Stimulated activated CD4-positive, alpha-beta T cell treated with anti-CD3 and anti-CD28 coated beads, Interleukin-15, amount 100 ng/mL, for 48 hours (primary cell): Measurements from ENCODE around the gene SLC43A2.

Experiments
- DNase-seq, 2 donors: peaks; one replicate each; pipeline ENCODE4 v3.0.0-alpha.2; 2020; ENCODE audit warnings: low read depth in 2 of 2

SLC43A2 gene

GRCh38 chr17:1623057-1623630 lies 5.5 kb downstream of the SLC43A2 start:
- DNase-seq: no peak

GRCh38 chr17:1621273-1621954 lies 7.2 kb downstream of the SLC43A2 start:
- DNase-seq: no peak

- no peak for DNase-seq
These were observed 8.1 kb downstream of the SLC43A2 start for GRCh38 chr17:1620486-1620885.

GRCh38 chr17:1617620-1618174 lies 10.9 kb downstream of the SLC43A2 start:
- no peak for DNase-seq

- DNase-seq: no peak
These were observed 12.5 kb downstream of the SLC43A2 start for GRCh38 chr17:1616101-1616500.

GRCh38 chr17:1612400-1612799 lies 16.2 kb downstream of the SLC43A2 start:
- no peak for DNase-seq

GRCh38 chr17:1611715-1612114 lies 16.9 kb downstream of the SLC43A2 start:
- DNase-seq: no peak

- no peak for DNase-seq
These were observed 20.0 kb downstream of the SLC43A2 start for GRCh38 chr17:1608676-1609075.

GRCh38 chr17:1607971-1608320 lies 20.7 kb downstream of the SLC43A2 start:
- no peak for DNase-seq

- no peak for DNase-seq
These were observed 22.2 kb downstream of the SLC43A2 start for GRCh38 chr17:1606352-1606985.

- DNase-seq: no peak
These were observed 22.8 kb downstream of the SLC43A2 start for GRCh38 chr17:1605681-1606351.

- no peak for DNase-seq
These were observed 23.7 kb downstream of the SLC43A2 start for GRCh38 chr17:1604831-1605528.

- DNase-seq: no peak
These were observed 27.1 kb downstream of the SLC43A2 start for GRCh38 chr17:1601571-1601970.

- DNase-seq: no peak
These were observed 30.1 kb downstream of the SLC43A2 start for GRCh38 chr17:1598399-1599095.

GRCh38 chr17:1597861-1598342 lies 30.7 kb downstream of the SLC43A2 start:
- no peak for DNase-seq

GRCh38 chr17:1593630-1593931 lies 35.1 kb downstream of the SLC43A2 start:
- no peak for DNase-seq

GRCh38 chr17:1592751-1593629 lies 35.6 kb downstream of the SLC43A2 start:
- no peak for DNase-seq

GRCh38 chr17:1591474-1592090 lies 37.1 kb downstream of the SLC43A2 start:
- DNase-seq: no peak

GRCh38 chr17:1590747-1591473 lies 37.7 kb downstream of the SLC43A2 start:
- no peak for DNase-seq
